Thymus (tissue), 11 donors: Measurements from ENCODE around the gene LASP1. TPM values are rescaled to one million over a fixed set of nuclear protein-coding genes. Genes with fewer than 3 reads are reported as not detected.
A peak's percentile ranks its signal among the peaks of the same experiment; 100 is the strongest.

Experiments used
- DNase-seq, 9 donors: peaks; one replicate each; pipeline ENCODE4 v3.0.0-alpha.2; 2013; ENCODE audit warnings: low spot score in 9 of 9, low read depth in 6 of 9, missing footprints in 1 of 9
- H3K27ac ChIP-seq, 2 donors: one replicate each; pipeline ENCODE4 v1.5.1; 2013; ENCODE audit warnings: control low read depth in 1 of 2, low read depth in 1 of 2, low read length in 1 of 2, mild to moderate bottlenecking in 1 of 2, moderate library complexity in 1 of 2
- H3K27me3 ChIP-seq, 2 donors: one replicate each; pipeline ENCODE4 v1.5.1; 2013; ENCODE audit warnings: low read length in 1 of 2; ENCODE audit not compliant: control insufficient read depth in 2 of 2, insufficient read depth in 1 of 2
- H3K36me3 ChIP-seq, 2 donors: one replicate each; pipeline ENCODE4 v1.5.1; 2013; ENCODE audit warnings: low read length in 1 of 2, mild to moderate bottlenecking in 1 of 2, moderate library complexity in 1 of 2; ENCODE audit not compliant: control insufficient read depth in 2 of 2, insufficient read depth in 2 of 2
- H3K4me1 ChIP-seq, 2 donors: one replicate each; pipeline ENCODE4 v1.5.1; 2013; ENCODE audit warnings: low read length in 2 of 2; ENCODE audit not compliant: control insufficient read depth in 2 of 2, insufficient read depth in 2 of 2
- H3K4me3 ChIP-seq, 2 donors: one replicate each; pipeline ENCODE4 v1.5.1; 2013; ENCODE audit warnings: low read length in 2 of 2, control low read depth in 1 of 2, mild to moderate bottlenecking in 1 of 2
- H3K9me3 ChIP-seq, 2 donors: one replicate each; pipeline ENCODE4 v1.5.1; 2013; ENCODE audit warnings: low read length in 1 of 2, mild to moderate bottlenecking in 1 of 2; ENCODE audit not compliant: control insufficient read depth in 2 of 2, insufficient read depth in 1 of 2
- WGBS: extraction: QIAGEN DNeasy Blood & Tissue Kit; methylation state at CpG from one replicate; pipeline ENCODE4 v1.1.7; 2013; 5-methylcytosine and 5-hydroxymethylcytosine counted together
- polyA plus RNA-seq: library from polyadenylated mRNA; stranded (reverse); fragments of 200-250 nt; gene quantifications from one replicate; pipeline ENCODE4 v1.2.3, GENCODE V29; 2013
- total RNA-seq: library from RNA; stranded (reverse); fragments of 120-200 nt; gene quantifications from one replicate; pipeline ENCODE4 v1.2.4, GENCODE V29; 2013
- donor health status: healthy.

LASP1 gene
- total and polyA plus RNA-seq, 2 donors: 37.0 to 72.5 TPM

GRCh38 chr17:38958326-38958725, 88.5 kb downstream of the LASP1 start:
- Histone ChIP-seq H3K27ac (no peak overlapping the region), H3K27me3 (no peaks in the 10 kb centered on the region), H3K4me3 (no peak overlapping the region), H3K4me1 (peaks cover 0 to 4% of the 10 kb centered on the region in 2 donors), H3K36me3 (no peaks in the 10 kb centered on the region), H3K9me3 (no peaks in the 10 kb centered on the region)
- no peak for DNase-seq
- 2% methylated on average over 1 of the region's 1 CpG for WGBS

GRCh38 chr17:38958756-38959155, 88.9 kb downstream of the LASP1 start:
- DNase-seq: no peak
- no peaks in the 10 kb centered on the region for H3K27me3 ChIP-seq
- H3K4me1 ChIP-seq: peaks cover 0 to 4% of the 10 kb centered on the region in 2 donors
- H3K27ac ChIP-seq: no peak overlapping the region
- H3K36me3 ChIP-seq: no peaks in the 10 kb centered on the region
- no peak overlapping the region for H3K4me3 ChIP-seq
- no peaks in the 10 kb centered on the region for H3K9me3 ChIP-seq

- H3K27ac ChIP-seq: no peak overlapping the region
- H3K27me3 ChIP-seq: no peaks in the 10 kb centered on the region
- H3K4me3 ChIP-seq: no peak overlapping the region
- peaks cover 0 to 4% of the 10 kb centered on the region in 2 donors for H3K4me1 ChIP-seq
- H3K9me3 ChIP-seq: no peaks in the 10 kb centered on the region
- WGBS: 94% methylated on average over 3 of the region's 3 CpGs
- DNase-seq: no peak
- no peaks in the 10 kb centered on the region for H3K36me3 ChIP-seq
Measured at GRCh38 chr17:38959508-38959907, 89.7 kb downstream of the LASP1 start.

GRCh38 chr17:38960402-38960801, 90.5 kb downstream of the LASP1 start:
- Histone ChIP-seq H3K4me3 (no peak overlapping the region), H3K27ac (no peak overlapping the region), H3K27me3 (no peaks in the 10 kb centered on the region), H3K9me3 (no peaks in the 10 kb centered on the region), H3K36me3 (no peaks in the 10 kb centered on the region), H3K4me1 (peaks cover 0 to 4% of the 10 kb centered on the region in 2 donors)
- 50% methylated on average over 5 of the region's 5 CpGs for WGBS
- no peak for DNase-seq

GRCh38 chr17:38961413-38961812, 91.6 kb downstream of the LASP1 start:
- H3K9me3 ChIP-seq: no peaks in the 10 kb centered on the region
- H3K36me3 ChIP-seq: no peaks in the 10 kb centered on the region
- no peak overlapping the region for H3K27ac ChIP-seq
- no peak overlapping the region for H3K4me3 ChIP-seq
- H3K27me3 ChIP-seq: no peaks in the 10 kb centered on the region
- WGBS: 84% methylated on average over 4 of the region's 4 CpGs
- H3K4me1 ChIP-seq: peaks cover 0 to 4% of the 10 kb centered on the region in 2 donors
- no peak for DNase-seq

GRCh38 chr17:38967290-38967738, 97.5 kb downstream of the LASP1 start, which contains the start of gene FBXO47:
Gene FBXO47, minus strand, starts transcription at chr17:38967403. Its CDS starts 4,378 bp downstream, at chr17:38963025.
- Histone ChIP-seq H3K27ac (peak within 1 kb of the TSS; percentile 75 to 82), H3K27me3 (no peaks in the 10 kb centered on the region), H3K4me3 (peak within 1 kb of the TSS; percentile 26 to 34), H3K36me3 (no peaks in the 10 kb centered on the region), H3K9me3 (peaks cover 0 to 2% of the 10 kb centered on the region in 2 donors), H3K4me1 (peaks cover 4 to 11% of the 10 kb centered on the region in 2 donors)
- WGBS: 26% methylated on average over 21 of the region's 21 CpGs
- peak; percentile 66 to 94 (median 77) for DNase-seq

- WGBS: 93% methylated on average over 4 of the region's 4 CpGs
- Histone ChIP-seq H3K9me3 (peaks cover 0 to 2% of the 10 kb centered on the region in 2 donors), H3K27ac (no peak overlapping the region), H3K4me3 (no peak overlapping the region), H3K4me1 (peaks cover 4 to 11% of the 10 kb centered on the region in 2 donors), H3K27me3 (no peaks in the 10 kb centered on the region), H3K36me3 (no peaks in the 10 kb centered on the region)
- DNase-seq: no peak
Measured at GRCh38 chr17:38969281-38969680, 99.4 kb downstream of the LASP1 start.

GRCh38 chr17:38970128-38970527, 100.3 kb downstream of the LASP1 start:
- DNase-seq: no peak
- no peak overlapping the region for H3K4me3 ChIP-seq
- H3K9me3 ChIP-seq: peaks cover 0 to 2% of the 10 kb centered on the region in 2 donors
- no peak overlapping the region for H3K27ac ChIP-seq
- H3K36me3 ChIP-seq: no peaks in the 10 kb centered on the region
- 92% methylated on average over 4 of the region's 4 CpGs for WGBS
- H3K4me1 ChIP-seq: peaks cover 4 to 11% of the 10 kb centered on the region in 2 donors
- no peaks in the 10 kb centered on the region for H3K27me3 ChIP-seq

- H3K4me3 ChIP-seq: no peak overlapping the region
- 97% methylated on average over 5 of the region's 5 CpGs for WGBS
Measured at GRCh38 chr17:38970804-38971203, 100.9 kb downstream of the LASP1 start.

More at GRCh38 chr17:38970804-38971203, 100.9 kb downstream of the LASP1 start:
- Histone ChIP-seq H3K27me3 (no peaks in the 10 kb centered on the region), H3K27ac (no peak overlapping the region), H3K4me1 (peaks cover 4 to 11% of the 10 kb centered on the region in 2 donors), H3K36me3 (no peaks in the 10 kb centered on the region), H3K9me3 (peaks cover 0 to 2% of the 10 kb centered on the region in 2 donors)
- DNase-seq: no peak
